ENCODE measurements around the gene HES5.

DNA sequence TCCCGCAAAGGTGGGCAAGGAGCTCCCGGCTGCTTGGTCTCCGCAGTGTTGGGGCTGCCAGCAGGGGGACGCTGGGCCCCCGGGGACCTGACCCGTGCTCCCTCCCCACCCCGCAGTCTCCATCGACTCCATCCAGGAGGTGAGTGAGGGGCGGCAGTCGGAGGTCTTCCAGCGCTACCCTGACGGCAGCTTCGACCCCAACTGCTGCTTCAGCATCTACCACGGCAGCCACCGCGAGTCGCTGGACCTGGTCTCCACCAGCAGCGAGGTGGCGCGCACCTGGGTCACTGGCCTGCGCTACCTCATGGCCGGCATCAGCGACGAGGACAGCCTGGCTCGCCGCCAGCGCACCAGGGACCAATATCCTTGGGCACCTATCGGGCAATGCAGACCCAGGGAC lies 50.4 kb downstream of the HES5 start:
- TF ChIP-seq, protein P1, sequence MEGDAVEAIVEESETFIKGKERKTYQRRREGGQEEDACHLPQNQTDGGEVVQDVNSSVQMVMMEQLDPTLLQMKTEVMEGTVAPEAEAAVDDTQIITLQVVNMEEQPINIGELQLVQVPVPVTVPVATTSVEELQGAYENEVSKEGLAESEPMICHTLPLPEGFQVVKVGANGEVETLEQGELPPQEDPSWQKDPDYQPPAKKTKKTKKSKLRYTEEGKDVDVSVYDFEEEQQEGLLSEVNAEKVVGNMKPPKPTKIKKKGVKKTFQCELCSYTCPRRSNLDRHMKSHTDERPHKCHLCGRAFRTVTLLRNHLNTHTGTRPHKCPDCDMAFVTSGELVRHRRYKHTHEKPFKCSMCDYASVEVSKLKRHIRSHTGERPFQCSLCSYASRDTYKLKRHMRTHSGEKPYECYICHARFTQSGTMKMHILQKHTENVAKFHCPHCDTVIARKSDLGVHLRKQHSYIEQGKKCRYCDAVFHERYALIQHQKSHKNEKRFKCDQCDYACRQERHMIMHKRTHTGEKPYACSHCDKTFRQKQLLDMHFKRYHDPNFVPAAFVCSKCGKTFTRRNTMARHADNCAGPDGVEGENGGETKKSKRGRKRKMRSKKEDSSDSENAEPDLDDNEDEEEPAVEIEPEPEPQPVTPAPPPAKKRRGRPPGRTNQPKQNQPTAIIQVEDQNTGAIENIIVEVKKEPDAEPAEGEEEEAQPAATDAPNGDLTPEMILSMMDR (IDR thresholded peaks at IDR 0.05; ENCODE audit: insufficient read depth, low read length, poor library complexity, severe bottlenecking) = no peak
- no peak for TF ChIP-seq EZH2phosphoT487 (conservative IDR thresholded peaks at IDR 0.05; ENCODE audit: low read length)

All from SU-DHL-6 (cell line).